Smooth muscle cell (in vitro differentiated cells): ENCODE results near the gene NWD2. TPM values are rescaled to one million over a fixed set of nuclear protein-coding genes. Genes with fewer than 3 reads are reported as not detected.

Experiments
- DNase-seq: peaks from one replicate; lab custom pipeline; 2025; ENCODE audit not compliant: unreplicated experiment; lab: John Stamatoyannopoulos, UW
- H2AFZ ChIP-seq: fragments of 200-600 bp; sonication (generic); 2 replicates; pipeline ENCODE4 v1.6.0; 2016; ENCODE audit warnings: antibody characterized with exemption, low read depth, mild to moderate bottlenecking
- H3F3A ChIP-seq: fragments of 200-600 bp; sonication (generic); 2 replicates; pipeline ENCODE4 v1.6.0; 2017; ENCODE audit warnings: antibody characterized with exemption, low read depth
- H3K27ac ChIP-seq: fragments of 200-600 bp; sonication (generic); 2 replicates; pipeline ENCODE4 v1.5.1; 2016; ENCODE audit warnings: low read depth, mild to moderate bottlenecking
- H3K27me3 ChIP-seq: fragments of 200-600 bp; sonication (generic); 2 replicates; pipeline ENCODE4 v1.6.1; 2016; ENCODE audit warnings: low read depth, mild to moderate bottlenecking
- H3K36me3 ChIP-seq: fragments of 200-600 bp; sonication (generic); 2 replicates; pipeline ENCODE4 v1.5.1; 2016; ENCODE audit warnings: low read depth
- H3K4me1 ChIP-seq: fragments of 200-600 bp; sonication (generic); 2 replicates; pipeline ENCODE4 v1.5.1; 2016; ENCODE audit warnings: low read depth
- H3K4me2 ChIP-seq: fragments of 200-600 bp; sonication (generic); 2 replicates; pipeline ENCODE4 v1.6.0; 2016; ENCODE audit warnings: mild to moderate bottlenecking
- H3K4me3 ChIP-seq: fragments of 200-600 bp; sonication (generic); 2 replicates; pipeline ENCODE4 v1.5.1; 2016; ENCODE audit warnings: mild to moderate bottlenecking
- H3K79me2 ChIP-seq: fragments of 200-600 bp; sonication (generic); 2 replicates; pipeline ENCODE4 v1.6.0; 2016; ENCODE audit warnings: low read depth, mild to moderate bottlenecking
- H3K9ac ChIP-seq: fragments of 200-600 bp; sonication (generic); 2 replicates; pipeline ENCODE4 v1.6.0; 2016; ENCODE audit warnings: low read depth
- H3K9me3 ChIP-seq: fragments of 200-600 bp; sonication (generic); replicated peaks from 2 replicates; pipeline ENCODE4 v1.5.1; 2016; ENCODE audit warnings: low read depth
- H4K20me1 ChIP-seq: fragments of 200-600 bp; sonication (generic); 2 replicates; pipeline ENCODE4 v1.6.0; 2016; ENCODE audit warnings: low read depth
- WGBS: methylation state at CpG from one replicate; pipeline ENCODE4 v1.1.7; 2016; ENCODE audit warnings: low lambda C conversion rate; 5-methylcytosine and 5-hydroxymethylcytosine counted together
- polyA plus RNA-seq: library from polyadenylated mRNA; unstranded; fragments of >200 nt; fragmentation: Nextera tagmentation; extraction: Ambion mirVana; gene quantifications from 2 replicates; pipeline ENCODE4 v1.2.1, GENCODE V29; 2016
- total RNA-seq: library from RNA; depleted of rRNA; stranded (reverse); fragments of >200 nt; gene quantifications from 2 replicates; pipeline ENCODE4 v1.2.3, GENCODE V29; 2014
- TF ChIP-seq, protein P1 (sequence below): fragments of 200-600 bp; sonication (generic); IDR thresholded peaks from 2 replicates; pipeline ENCODE4 v1.5.1; 2017; ENCODE audit warnings: borderline replicate concordance, mild to moderate bottlenecking, antibody characterized with exemption; ENCODE audit not compliant: insufficient read depth, poor library complexity, severe bottlenecking

The NWD2 gene
- total and polyA plus RNA-seq, 2 experiments from 2014 or later = not detected

DNA sequence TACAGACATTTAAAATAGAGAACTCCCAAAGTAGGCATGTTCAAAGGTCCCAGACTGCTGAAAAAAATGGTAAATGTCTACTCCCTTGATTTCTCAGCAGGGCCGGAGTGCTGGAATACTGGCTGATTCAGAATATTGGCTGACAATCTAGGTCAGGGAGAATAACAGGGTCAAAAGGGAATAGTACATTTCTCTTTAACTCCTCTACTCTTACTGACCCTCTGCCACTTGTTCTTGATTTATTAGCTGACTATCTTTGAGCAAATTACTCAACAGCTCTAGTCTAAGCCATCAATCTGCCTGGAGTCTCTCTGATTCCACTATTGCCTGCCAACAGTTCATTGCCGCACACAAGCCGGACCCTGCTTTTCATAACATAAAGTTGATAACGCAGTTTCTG lies 19.7 kb upstream of the NWD2 start:
- WGBS = 85% methylated on average over 4 of the region's 4 CpGs
- Histone ChIP-seq H3K4me1 (no peaks in the 10 kb centered on the region), H3K9ac (no peak overlapping the region), H3K27ac (no peak overlapping the region), H3K4me3 (no peak overlapping the region), H3K27me3 (peaks cover 13% of the 10 kb centered on the region), H3K9me3 (no peaks in the 10 kb centered on the region), H3K4me2 (no peak overlapping the region), H3F3A (no peaks in the 10 kb centered on the region), H4K20me1 (no peaks in the 10 kb centered on the region), H3K36me3 (no peaks in the 10 kb centered on the region), H2AFZ (no peak overlapping the region), H3K79me2 (no peaks in the 10 kb centered on the region)
- DNase-seq = no peak
- TF ChIP-seq, protein P1, sequence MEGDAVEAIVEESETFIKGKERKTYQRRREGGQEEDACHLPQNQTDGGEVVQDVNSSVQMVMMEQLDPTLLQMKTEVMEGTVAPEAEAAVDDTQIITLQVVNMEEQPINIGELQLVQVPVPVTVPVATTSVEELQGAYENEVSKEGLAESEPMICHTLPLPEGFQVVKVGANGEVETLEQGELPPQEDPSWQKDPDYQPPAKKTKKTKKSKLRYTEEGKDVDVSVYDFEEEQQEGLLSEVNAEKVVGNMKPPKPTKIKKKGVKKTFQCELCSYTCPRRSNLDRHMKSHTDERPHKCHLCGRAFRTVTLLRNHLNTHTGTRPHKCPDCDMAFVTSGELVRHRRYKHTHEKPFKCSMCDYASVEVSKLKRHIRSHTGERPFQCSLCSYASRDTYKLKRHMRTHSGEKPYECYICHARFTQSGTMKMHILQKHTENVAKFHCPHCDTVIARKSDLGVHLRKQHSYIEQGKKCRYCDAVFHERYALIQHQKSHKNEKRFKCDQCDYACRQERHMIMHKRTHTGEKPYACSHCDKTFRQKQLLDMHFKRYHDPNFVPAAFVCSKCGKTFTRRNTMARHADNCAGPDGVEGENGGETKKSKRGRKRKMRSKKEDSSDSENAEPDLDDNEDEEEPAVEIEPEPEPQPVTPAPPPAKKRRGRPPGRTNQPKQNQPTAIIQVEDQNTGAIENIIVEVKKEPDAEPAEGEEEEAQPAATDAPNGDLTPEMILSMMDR = no peak

DNA sequence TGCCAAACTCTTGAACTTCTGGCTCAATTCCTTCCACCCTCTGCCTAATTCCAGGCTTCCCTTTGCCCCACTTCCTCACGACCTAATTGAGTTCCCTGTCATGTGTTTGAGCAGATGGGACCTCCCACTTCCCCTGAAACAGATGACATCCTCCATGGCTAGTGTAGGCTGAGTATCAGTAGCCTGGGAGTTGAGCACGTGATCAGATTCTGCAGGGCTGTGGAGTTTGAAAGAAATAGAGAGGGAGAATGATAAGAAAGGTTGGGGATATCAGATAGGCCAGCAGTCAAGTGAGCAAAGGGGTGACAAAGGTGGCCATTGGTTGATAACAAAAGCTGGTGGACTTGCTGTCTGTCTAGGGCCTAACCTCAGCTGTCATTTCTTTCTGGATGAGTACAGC lies 18.8 kb upstream of the NWD2 start:
- Histone ChIP-seq H3K79me2 (no peaks in the 10 kb centered on the region), H3K4me2 (no peak overlapping the region), H2AFZ (no peak overlapping the region), H3K36me3 (no peaks in the 10 kb centered on the region), H3K27me3 (peaks cover 13% of the 10 kb centered on the region), H3K27ac (no peak overlapping the region), H3K9me3 (no peaks in the 10 kb centered on the region), H3K4me1 (no peaks in the 10 kb centered on the region), H3F3A (no peaks in the 10 kb centered on the region), H3K4me3 (no peak overlapping the region), H3K9ac (no peak overlapping the region), H4K20me1 (no peaks in the 10 kb centered on the region)
- TF ChIP-seq, protein P1 = no peak
- 63% methylated on average over 2 of the region's 2 CpGs for WGBS
- no peak for DNase-seq

DNA sequence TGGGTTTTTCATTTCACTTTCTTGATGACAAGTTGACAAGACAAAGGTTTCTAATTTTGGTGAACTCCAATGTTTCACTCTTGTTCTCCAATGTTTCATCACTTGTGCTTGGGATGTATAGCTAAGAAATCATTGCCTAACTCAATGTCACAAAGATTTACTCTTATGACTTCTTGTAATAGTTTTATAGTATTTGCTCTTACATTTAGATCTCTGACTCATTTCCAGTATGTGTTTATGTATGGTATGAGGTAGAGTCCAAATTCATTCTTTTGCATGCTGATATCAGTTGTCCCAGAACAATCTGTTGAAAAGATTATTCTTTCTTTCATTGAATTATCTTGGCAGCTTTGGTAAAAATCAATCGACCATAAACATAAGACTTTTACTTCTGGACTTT lies 12.2 kb upstream of the NWD2 start:
- H3K27me3 ChIP-seq = peaks cover 11% of the 10 kb centered on the region
- no peaks in the 10 kb centered on the region for H3K4me1 ChIP-seq
- no peak overlapping the region for H3K4me3 ChIP-seq
- no peak overlapping the region for H3K4me2 ChIP-seq
- H3K27ac ChIP-seq = no peak overlapping the region
- no peak for DNase-seq
- no peaks in the 10 kb centered on the region for H3F3A ChIP-seq
- H2AFZ ChIP-seq = no peak overlapping the region
- TF ChIP-seq, protein P1 = no peak
- H4K20me1 ChIP-seq = no peaks in the 10 kb centered on the region
- H3K79me2 ChIP-seq = no peaks in the 10 kb centered on the region
- WGBS = 89% methylated on average over 1 of the region's 1 CpG
- no peaks in the 10 kb centered on the region for H3K36me3 ChIP-seq
- H3K9me3 ChIP-seq = no peaks in the 10 kb centered on the region
- no peak overlapping the region for H3K9ac ChIP-seq

DNA sequence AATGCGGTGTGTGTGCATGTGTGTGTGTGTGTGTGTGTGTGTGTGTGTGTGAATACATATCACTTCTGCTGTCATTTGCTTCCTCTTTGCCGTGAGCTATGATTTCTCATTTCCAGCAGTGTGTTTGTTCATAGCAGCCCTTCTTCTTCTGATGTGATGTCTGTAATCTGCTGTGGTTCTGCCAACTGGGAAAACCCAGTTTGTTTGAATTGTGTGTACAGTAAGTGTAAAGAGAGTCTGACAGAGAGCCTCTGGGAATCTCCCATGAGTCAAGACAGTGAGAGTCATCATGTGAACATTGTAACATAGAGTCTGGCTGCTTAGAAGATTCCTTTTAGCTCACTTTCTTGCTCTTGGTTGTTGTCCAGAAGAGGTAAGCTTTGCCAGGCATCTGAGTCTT lies 8.4 kb upstream of the NWD2 start:
- WGBS = 79% methylated on average over 2 of the region's 2 CpGs
- Histone ChIP-seq H3F3A (no peaks in the 10 kb centered on the region), H3K27ac (no peak overlapping the region)

More for the DNA sequence above, 8.4 kb upstream of the NWD2 start:
- Histone ChIP-seq H4K20me1 (no peaks in the 10 kb centered on the region), H2AFZ (no peak overlapping the region), H3K79me2 (no peaks in the 10 kb centered on the region), H3K9me3 (no peaks in the 10 kb centered on the region), H3K4me2 (no peak overlapping the region), H3K36me3 (no peaks in the 10 kb centered on the region), H3K4me1 (no peaks in the 10 kb centered on the region), H3K4me3 (no peak overlapping the region), H3K27me3 (peaks cover 36% of the 10 kb centered on the region), H3K9ac (no peak overlapping the region)
- TF ChIP-seq, protein P1 = no peak
- no peak for DNase-seq
